HG02852 (cell line): ENCODE data around the gene UBAP1L.
"Not testable (repeated sequence)": the region's sequence is repeated elsewhere in the genome, so short reads cannot be mapped to it uniquely, and the experiment has no call there.

Source experiments
- ATAC-seq: cut with Tn5 transposase; IDR thresholded peaks from one replicate; pipeline ENCODE4 v1.9.1; 2021; ENCODE audit warnings: mild to moderate bottlenecking, moderate library complexity; ENCODE audit not compliant: unreplicated experiment

Gene UBAP1L

GRCh38 chr15:65049418-65049840 lies 65.6 kb downstream of the UBAP1L start:
- ATAC-seq, result peak; percentile 90

GRCh38 chr15:65048241-65048640 lies 66.8 kb downstream of the UBAP1L start:
- no peak for ATAC-seq

- no peak for ATAC-seq
Measured at GRCh38 chr15:65044724-65045481, 70.1 kb downstream of the UBAP1L start, which contains the start of gene SLC51B. TSS of gene SLC51B (plus strand) at chr15:65045387. CDS start at chr15:65050005, 4,618 bp downstream.

- not testable (repeated sequence) for ATAC-seq
Measured at GRCh38 chr15:65044218-65044617, 70.8 kb downstream of the UBAP1L start.

GRCh38 chr15:65042776-65043327 lies 72.1 kb downstream of the UBAP1L start:
- no peak for ATAC-seq
